ENCODE results near the gene FOXJ1.

DNA sequence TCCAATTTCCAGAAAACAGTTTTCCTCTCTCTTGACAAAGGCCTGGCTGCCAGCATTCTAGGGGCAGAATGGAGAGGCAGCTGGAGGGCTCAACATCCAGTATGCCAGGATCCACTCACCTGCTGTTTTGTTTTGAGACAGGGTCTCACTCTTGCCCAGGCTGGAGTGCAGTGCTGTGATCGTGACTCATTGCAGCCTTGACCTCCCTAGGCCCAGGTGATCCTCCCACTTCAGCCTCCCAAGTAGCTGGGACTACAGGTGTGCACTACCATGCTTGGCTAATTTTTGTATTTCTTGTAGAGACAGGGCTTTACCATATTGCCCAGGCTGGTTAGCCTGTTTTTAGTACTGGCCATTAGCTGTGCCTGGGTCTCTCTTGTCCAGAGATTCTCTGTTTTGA is 29.1 kb upstream of the FOXJ1 start:
- TF ChIP-seq, protein P1, sequence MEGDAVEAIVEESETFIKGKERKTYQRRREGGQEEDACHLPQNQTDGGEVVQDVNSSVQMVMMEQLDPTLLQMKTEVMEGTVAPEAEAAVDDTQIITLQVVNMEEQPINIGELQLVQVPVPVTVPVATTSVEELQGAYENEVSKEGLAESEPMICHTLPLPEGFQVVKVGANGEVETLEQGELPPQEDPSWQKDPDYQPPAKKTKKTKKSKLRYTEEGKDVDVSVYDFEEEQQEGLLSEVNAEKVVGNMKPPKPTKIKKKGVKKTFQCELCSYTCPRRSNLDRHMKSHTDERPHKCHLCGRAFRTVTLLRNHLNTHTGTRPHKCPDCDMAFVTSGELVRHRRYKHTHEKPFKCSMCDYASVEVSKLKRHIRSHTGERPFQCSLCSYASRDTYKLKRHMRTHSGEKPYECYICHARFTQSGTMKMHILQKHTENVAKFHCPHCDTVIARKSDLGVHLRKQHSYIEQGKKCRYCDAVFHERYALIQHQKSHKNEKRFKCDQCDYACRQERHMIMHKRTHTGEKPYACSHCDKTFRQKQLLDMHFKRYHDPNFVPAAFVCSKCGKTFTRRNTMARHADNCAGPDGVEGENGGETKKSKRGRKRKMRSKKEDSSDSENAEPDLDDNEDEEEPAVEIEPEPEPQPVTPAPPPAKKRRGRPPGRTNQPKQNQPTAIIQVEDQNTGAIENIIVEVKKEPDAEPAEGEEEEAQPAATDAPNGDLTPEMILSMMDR (IDR thresholded peaks at IDR 0.05), result no peak
- no peak for TF ChIP-seq POLR2A (IDR thresholded peaks at IDR 0.05)

Data from lower leg skin (tissue), 3 donors.